HPDE6-E6E7 (cell line): ENCODE measurements around the gene APEH.
A peak's percentile ranks its signal among the peaks of the same experiment; 100 is the strongest.
"Not testable (repeated sequence)": the region's sequence is repeated elsewhere in the genome, so short reads cannot be mapped to it uniquely, and the experiment has no call there.

Experiments
- DNase-seq: peaks from one replicate; pipeline ENCODE4 v3.0.0; 2011; ENCODE audit warnings: missing footprints; ENCODE audit errors: extremely low spot score

The APEH gene

GRCh38 chr3:49668861-49669260 is 5.3 kb upstream of the APEH start:
- DNase-seq, result no peak

- DNase-seq, result no peak
Observed at GRCh38 chr3:49669352-49669751, 4.8 kb upstream of the APEH start.

GRCh38 chr3:49670940-49671290 is 3.2 kb upstream of the APEH start:
- DNase-seq, result no peak

- peak; percentile 37 for DNase-seq
Observed at GRCh38 chr3:49671291-49672288, 2.6 kb upstream of the APEH start.

- no peak for DNase-seq
Observed at GRCh38 chr3:49673121-49673714, 933 bp upstream of the APEH start.

GRCh38 chr3:49674497-49674983 is 389 bp downstream of the APEH start:
- DNase-seq, result no peak

GRCh38 chr3:49675912-49676311 is 1.8 kb downstream of the APEH start:
- no peak for DNase-seq

GRCh38 chr3:49680493-49681231 is 6.5 kb downstream of the APEH start:
- no peak for DNase-seq

GRCh38 chr3:49681232-49681522 is 7.0 kb downstream of the APEH start:
- DNase-seq, result no peak

GRCh38 chr3:49681543-49681942 is 7.4 kb downstream of the APEH start:
- no peak for DNase-seq

- no peak for DNase-seq
Observed at GRCh38 chr3:49683162-49683561, 9.0 kb downstream of the APEH start.

GRCh38 chr3:49684453-49684852 is 10.3 kb downstream of the APEH start:
- not testable (repeated sequence) for DNase-seq

GRCh38 chr3:49685103-49685502 is 11.0 kb downstream of the APEH start:
- not testable (repeated sequence) for DNase-seq

- DNase-seq, result not testable (repeated sequence)
Observed at GRCh38 chr3:49685846-49686245, 11.7 kb downstream of the APEH start.

GRCh38 chr3:49686346-49686745 is 12.2 kb downstream of the APEH start:
- DNase-seq, result not testable (repeated sequence)

GRCh38 chr3:49686769-49687423 is 12.7 kb downstream of the APEH start:
- not testable (repeated sequence) for DNase-seq

- not testable (repeated sequence) for DNase-seq
Observed at GRCh38 chr3:49687424-49687795, 13.3 kb downstream of the APEH start.

GRCh38 chr3:49688338-49689045 is 14.3 kb downstream of the APEH start:
- DNase-seq, result not testable (repeated sequence)

- DNase-seq, result peak; percentile 46
Observed at GRCh38 chr3:49689046-49689907, 15.1 kb downstream of the APEH start, which contains the start of the genes MST1 and RNF123. MST1 (minus strand) TSS chr3:49689474; CDS start chr3:49688691, 783 bp downstream. RNF123 (plus strand) TSS chr3:49689557; CDS start chr3:49691166, 1,609 bp downstream.
